ENCODE measurements around the gene FBXW4.

GRCh38 chr10:101572785-101573184 lies 122.2 kb downstream of the FBXW4 start:
- TF ChIP-seq YY1 (IDR thresholded peaks at IDR 0.05; ENCODE audit: low read depth) (no peak), CTCF (IDR thresholded peaks at IDR 0.05) (no peak), SMC3 (IDR thresholded peaks at IDR 0.05; ENCODE audit: low read depth, low read length) (no peak), EP300 (IDR thresholded peaks at IDR 0.05; ENCODE audit: borderline replicate concordance in 1 of 2, low read depth in 1 of 2, low read length in 1 of 2) (no peak), GABPA (IDR thresholded peaks at IDR 0.05; ENCODE audit: low read depth) (no peak), RCOR1 (IDR thresholded peaks at IDR 0.05; ENCODE audit: low read length) (no peak), SIN3A (IDR thresholded peaks at IDR 0.05; ENCODE audit: borderline replicate concordance, low read depth, low read length) (no peak), JUND (IDR thresholded peaks at IDR 0.05) (no peak), RAD21 (IDR thresholded peaks at IDR 0.05; ENCODE audit: low read length) (no peak), REST (IDR thresholded peaks at IDR 0.05; ENCODE audit: low read depth, low read length) (no peak)
- TF ChIP-seq, protein P1, sequence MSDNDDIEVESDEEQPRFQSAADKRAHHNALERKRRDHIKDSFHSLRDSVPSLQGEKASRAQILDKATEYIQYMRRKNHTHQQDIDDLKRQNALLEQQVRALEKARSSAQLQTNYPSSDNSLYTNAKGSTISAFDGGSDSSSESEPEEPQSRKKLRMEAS (IDR thresholded peaks at IDR 0.05; ENCODE audit: low read depth), result no peak
